SW 1271 (cell line): ENCODE results near the gene ABCA7.
A peak's percentile ranks its signal among the peaks of the same experiment; 100 is the strongest.

Source experiments
- DNase-seq, 2 experiments: peaks; one replicate each; lab custom pipeline; 2025; lab: John Stamatoyannopoulos, UW

Gene ABCA7, protein sequence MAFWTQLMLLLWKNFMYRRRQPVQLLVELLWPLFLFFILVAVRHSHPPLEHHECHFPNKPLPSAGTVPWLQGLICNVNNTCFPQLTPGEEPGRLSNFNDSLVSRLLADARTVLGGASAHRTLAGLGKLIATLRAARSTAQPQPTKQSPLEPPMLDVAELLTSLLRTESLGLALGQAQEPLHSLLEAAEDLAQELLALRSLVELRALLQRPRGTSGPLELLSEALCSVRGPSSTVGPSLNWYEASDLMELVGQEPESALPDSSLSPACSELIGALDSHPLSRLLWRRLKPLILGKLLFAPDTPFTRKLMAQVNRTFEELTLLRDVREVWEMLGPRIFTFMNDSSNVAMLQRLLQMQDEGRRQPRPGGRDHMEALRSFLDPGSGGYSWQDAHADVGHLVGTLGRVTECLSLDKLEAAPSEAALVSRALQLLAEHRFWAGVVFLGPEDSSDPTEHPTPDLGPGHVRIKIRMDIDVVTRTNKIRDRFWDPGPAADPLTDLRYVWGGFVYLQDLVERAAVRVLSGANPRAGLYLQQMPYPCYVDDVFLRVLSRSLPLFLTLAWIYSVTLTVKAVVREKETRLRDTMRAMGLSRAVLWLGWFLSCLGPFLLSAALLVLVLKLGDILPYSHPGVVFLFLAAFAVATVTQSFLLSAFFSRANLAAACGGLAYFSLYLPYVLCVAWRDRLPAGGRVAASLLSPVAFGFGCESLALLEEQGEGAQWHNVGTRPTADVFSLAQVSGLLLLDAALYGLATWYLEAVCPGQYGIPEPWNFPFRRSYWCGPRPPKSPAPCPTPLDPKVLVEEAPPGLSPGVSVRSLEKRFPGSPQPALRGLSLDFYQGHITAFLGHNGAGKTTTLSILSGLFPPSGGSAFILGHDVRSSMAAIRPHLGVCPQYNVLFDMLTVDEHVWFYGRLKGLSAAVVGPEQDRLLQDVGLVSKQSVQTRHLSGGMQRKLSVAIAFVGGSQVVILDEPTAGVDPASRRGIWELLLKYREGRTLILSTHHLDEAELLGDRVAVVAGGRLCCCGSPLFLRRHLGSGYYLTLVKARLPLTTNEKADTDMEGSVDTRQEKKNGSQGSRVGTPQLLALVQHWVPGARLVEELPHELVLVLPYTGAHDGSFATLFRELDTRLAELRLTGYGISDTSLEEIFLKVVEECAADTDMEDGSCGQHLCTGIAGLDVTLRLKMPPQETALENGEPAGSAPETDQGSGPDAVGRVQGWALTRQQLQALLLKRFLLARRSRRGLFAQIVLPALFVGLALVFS (N-terminal part only)

DNA sequence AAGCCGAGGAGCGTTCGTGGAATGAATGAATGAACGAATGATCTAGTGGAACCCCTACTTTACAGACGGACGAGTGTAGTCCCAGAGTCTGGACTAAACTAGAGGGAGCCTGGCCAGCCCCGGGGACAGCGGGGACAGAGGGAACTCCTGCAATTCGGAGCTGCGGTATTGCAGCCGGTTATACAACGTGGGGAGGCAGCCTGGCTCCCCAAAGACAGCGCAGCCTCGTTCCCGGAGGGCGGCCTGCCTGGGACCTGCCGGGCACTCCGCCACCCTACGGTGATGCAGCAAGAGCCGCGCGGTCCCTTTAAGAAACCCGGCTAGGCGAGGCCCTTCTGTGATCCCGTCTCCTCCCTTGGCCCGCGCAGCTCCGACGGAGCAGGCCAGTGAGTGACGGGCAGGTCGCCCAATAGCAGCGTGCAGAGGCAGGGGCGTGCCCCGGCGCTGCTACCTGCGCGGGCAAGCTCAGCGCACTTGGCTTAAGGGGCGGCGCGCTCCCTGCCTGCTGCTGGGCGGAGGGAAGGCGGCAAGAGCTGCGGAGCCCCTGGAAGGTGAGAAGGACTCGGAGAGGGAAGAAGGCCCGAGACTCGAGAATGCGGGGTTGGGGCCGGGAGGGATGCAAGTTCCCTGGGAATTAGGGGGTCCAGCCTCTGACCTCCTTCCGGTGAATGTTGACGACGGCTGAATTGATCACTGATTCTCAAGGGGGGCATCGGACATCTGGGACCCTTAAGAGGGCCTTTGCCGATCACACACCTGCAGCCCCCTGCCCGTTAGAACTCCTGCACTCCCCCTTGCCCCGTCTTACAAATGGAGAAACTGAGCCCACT, at the start of gene ABCA7:
TSS of gene ABCA7 (plus strand) at position 462 of the 830 bp plus-strand sequence. CDS start 1,255 bp downstream, outside the sequence.
- peak; percentile 89 to 95 for DNase-seq

DNA sequence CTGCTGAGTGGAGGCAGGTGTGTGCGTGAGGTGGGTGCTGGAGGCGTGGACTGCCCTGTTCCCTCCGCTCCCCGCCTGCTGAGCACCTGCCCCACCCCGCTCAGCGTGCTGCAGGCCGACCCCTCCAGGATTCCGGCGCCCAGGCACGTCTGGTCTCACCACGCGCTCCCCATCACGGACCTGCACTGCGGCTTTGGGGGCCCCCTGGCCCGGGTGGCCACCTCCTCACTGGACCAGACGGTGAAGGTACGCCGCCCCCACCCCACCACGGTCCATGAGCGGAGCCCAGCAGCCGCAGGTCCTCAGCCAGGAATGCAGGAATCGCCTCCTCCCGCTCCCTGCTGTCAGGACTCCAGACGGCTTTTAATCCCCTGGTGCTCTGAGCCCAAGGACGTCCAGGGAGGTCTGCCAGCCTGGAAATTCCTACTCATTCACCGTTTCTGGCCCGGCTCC, 49.8 kb upstream of the ABCA7 start:
- no peak for DNase-seq

DNA sequence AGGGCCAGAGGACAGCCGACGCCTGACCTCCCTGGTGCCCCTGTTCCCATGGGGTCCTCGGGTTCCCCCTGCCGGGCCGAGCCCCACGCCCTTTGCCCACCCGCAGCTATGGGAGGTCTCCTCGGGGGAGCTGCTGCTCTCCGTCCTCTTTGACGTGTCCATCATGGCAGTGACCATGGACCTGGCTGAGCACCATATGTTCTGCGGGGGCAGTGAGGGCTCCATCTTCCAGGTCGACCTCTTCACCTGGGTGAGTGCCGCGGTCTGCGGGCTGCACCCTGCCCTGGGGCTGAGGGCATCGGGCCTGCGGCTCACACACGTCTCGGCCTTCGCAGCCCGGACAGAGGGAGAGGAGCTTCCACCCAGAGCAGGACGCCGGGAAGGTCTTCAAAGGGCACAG, 49.2 kb upstream of the ABCA7 start:
- no peak for DNase-seq

DNA sequence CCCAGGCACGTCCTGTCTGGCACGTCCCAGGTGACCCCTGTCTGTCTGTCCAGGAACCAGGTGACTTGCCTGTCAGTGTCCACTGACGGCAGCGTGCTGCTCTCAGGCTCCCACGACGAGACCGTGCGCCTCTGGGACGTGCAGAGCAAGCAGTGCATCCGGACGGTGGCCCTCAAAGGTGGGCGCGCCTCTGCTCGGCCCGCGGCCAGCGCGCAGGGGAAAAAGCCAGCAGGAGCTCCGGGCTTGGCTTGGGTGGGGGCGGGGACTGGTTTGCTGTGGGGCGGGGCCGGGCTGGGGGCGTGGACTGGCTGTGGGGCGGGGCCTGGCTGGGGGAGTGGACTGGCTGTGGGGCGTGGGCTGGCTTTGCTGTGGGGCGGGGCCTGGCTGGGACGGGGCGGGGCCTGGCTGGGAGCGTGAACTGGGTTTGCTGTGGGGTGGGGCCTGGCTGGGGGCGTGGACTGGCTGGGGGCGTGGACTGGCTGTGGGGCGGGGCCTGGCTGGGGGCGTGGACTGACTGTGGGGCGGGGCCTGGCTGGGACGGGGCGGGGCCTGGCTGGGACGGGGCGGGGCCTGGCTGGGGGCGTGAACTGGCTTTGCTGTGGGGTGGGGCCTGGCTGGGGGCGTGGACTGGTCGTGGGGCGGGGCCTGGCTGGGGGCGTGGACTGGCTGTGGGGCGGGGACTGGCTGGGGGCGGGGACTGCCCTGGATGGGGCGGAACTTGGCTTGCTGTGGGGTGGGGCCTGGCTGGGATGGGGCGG, 48.6 kb upstream of the ABCA7 start:
- DNase-seq = no peak

DNA sequence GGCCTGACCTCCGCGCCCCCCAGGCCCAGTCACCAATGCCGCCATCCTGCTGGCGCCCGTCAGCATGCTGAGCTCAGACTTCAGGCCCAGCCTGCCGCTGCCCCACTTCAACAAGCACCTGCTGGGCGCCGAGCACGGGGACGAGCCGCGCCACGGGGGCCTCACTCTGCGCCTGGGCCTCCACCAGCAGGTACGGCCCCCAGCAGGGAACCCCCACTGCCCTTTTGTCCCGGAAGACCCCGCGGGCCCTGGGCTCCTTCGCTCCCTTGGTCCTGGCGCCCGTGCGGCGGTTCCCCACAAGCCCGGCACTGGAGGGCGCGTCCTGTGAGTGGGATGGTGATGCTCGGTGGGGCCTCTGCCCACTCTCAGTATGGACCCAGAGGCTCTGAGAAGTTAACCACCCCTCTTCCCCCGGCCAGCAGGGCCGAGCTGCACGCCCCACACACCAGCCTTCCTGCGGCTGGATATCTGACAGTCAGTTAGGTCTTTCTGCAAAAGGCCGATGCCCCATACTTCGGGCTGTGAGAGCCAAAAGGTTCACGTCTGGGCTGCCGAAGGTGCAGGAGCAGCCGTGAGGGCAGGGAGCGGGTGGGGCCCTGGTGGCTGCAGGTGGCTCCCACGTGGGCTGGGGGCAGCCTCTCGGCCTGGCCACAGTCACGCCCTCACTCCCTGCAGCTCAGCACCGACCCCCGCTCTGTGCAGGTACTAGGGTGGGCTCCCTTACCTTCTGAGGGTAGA, 47.8 kb upstream of the ABCA7 start:
- DNase-seq = no peak

DNA sequence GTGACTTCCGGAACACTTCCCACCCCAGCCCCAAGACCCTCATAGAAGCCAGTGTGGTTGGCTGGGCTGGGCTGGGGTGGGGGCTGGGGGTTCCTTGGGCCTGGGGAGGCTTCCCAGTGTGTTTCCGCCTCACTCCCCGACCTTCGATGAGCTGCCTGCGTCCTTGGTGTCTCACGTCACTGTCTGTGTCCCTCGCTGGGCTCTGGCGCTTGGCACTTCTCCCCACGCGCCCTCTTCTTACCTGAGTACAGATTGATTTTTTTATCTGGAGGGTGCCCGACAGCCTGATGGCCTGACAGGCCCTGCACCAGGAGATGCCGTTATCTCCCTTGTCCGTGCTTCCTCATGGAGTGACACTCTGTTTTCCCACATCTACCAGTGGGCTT, 47.2 kb upstream of the ABCA7 start:
- no peak for DNase-seq

DNA sequence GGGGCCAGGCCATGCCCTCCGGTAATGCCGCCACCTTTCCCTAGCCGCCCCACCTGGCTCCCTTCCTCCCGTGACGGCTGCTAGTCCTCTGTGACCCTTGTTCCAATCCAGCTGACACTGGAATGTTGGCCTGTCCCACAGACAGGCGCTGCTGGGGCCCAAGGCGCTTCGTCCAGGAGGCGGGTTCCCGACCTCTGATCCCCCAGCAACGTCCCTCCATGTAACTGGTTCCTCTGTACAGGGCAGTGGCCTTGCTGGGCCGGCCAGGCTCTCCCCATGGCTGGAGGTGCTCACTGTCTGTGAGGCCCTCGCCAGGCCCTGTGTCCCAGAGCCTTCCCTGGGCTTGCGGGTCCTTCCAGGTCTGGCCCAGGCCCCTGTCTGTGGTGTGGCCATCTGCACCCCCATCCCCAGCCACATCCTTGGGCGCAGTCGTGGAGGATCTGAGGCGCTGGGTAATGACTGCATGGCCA, 46.5 kb upstream of the ABCA7 start:
- no peak for DNase-seq

DNA sequence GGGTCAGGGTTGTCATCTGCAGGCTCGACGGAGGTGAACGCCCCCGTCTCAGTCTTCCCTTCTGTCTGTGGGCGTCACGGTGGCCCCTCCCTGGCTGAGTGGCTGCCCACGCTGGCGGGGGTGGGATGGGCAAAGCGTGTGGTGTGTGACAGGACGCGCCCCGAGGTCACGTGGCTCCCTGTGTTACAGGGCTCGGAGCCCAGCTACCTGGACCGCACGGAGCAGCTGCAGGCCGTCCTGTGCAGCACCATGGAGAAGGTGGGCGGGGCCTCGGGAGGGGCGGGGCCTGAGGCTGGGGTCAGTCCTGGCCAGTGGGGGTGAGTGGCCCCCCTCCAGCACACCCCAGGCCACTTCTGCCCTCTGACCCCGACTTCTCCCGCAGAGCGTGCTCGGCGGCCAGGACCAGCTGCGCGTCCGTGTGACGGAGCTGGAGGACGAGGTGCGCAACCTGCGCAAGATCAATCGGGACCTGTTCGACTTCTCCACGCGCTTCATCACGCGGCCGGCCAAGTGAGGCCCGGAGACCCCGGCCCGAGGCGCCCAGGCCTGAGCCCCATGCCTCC, 46.0 kb upstream of the ABCA7 start:
- DNase-seq = no peak

DNA sequence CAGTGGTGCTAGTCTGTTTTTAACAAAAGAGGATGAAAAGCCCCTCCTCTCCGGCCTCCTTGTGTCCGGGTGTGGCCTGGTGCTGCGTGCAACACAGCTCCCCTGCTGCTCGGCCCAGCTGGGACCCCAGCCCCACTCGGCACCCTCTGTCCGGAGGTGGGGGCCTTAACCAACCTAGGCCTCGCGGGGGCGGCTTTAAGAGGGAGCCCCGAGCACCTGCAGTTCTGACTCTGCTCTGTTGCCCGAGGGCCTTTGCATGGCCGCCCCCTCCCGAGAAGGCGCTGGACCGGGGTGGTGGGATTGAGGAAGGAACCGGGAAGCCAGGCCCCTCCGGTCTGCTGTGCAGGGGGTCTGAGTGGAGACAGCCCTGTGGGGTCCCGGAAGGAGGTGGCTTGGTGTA, 45.4 kb upstream of the ABCA7 start:
- DNase-seq = no peak

DNA sequence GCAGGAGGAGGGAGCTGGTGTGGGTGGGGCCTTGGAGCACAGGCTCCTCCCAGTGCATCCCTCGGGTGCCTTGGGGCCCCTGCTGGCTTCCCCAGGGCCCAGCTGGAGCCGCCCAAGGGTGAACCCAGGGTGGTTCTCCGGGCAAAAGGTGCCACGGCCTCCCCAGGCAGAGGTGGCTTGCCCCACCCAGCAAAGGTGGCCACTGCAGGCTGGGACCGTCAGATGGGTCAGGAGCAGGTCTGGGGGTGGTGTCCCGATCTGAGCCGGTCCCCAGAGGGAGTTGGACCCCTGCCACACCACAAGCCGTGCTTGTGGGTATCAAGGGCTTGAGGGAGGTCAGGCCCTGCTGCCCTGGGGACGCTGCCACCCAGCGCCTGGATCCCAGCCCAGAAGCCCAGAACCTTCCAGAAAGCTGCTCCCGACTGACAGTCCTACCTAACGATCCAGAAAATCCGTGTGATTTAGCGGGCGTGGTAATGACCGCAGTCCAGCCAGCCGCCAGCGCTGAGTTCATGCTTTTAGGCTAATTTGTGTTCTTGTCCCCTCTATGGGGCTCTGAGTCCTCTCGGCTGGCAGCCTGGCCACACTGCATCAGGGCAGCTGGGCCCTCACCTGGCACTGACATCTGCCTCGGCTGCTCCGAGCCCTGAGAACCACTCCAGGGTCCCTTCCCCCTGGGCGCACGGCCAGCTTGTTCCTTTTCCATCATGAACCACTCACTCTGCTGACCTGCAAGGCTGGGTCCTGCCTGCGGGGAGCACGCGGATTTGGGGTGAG, 44.7 kb upstream of the ABCA7 start:
- no peak for DNase-seq

DNA sequence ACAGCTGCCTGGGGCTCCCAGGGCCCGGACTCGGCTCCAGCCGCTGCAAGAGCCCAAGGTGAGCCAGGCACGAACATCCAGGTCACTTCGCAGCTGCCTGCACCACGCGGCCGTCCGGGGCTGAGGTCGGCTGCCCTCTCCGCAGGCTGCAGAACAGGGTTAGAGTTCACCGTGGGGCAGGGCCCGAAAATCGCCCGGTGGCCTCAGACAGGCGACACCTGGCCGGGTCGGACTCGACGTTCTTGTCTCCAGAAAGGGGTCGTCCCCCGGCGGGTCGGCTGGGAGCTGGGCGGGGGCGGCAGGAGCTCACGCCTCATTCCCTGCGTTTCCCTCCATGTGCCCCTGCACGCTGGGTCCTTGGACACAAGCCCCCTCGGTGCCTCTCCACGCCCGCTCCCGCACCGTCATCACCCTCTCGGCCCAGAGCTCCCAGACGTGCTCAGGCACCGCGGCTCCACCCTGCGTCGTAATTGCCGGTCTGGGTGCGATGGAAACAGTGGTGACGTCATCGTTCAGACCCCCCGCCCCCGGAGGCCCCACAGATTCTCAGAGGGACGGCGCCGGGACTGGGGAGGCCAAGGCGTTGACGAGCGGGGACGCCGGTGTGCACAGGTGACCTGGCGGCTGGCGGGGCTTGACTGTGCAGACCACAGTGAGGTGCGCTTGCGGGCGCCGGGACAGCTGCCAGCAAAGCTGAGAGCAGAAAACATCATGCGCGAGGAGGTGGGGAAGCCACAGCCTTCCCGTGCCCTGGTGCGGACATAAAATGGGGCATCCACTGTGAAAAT, 43.7 kb upstream of the ABCA7 start:
- DNase-seq = no peak

DNA sequence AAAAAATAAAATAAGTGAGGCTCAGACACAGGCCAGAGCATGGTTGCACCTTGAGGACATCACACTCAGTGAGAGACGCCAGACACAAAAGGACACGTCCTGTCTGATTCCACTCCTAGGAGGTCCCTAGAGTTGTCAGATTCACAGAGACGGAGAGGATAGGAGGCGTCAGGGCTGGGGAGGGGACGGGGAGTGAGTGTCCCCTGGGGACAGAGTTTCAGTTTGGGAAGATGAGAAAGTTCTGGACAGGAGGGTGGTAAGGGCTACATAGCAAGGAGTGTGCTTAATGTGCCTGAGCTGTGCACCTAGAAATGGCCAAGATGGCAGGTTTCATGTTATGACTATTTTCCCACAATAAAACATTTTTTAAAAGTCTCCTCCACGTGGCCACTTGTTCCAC, 41.8 kb upstream of the ABCA7 start:
- no peak for DNase-seq

DNA sequence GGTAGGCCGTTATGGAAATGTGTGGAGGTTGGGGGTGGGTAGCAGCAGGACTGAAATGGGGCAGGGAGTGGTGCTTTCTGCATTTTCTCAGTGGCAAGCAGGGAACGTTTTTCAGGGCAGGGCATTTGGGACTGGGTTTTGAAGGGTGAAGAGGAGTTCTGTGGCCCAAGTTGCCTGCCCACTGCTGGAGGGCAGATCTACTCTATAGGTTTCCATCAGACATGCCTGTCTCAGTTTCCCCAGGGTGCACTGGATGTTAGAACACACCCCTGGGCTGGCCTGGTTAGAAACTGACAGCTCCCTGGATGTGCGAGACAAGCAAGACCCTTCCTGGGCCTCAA, 40.6 kb upstream of the ABCA7 start:
- no peak for DNase-seq

DNA sequence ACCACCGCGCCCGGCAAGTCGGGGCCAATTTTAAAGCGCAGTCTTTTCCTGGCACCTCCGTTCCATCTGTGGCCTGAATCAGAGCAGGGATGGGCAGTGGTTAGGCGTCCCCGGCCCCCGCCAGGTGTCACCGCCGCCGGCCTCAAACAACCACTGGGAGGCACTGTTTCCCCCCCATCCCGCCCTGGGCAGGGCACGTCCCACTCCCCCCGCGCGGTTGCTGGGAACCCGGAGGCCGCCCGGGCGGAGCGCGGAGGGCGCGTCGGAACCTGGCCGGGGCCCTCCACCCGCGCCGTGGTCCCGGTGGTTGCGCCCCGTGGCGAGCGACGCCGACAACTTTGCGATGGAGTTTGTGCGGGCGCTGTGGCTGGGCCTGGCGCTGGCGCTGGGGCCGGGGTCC, 39.8 kb upstream of the ABCA7 start, which contains the start of gene GRIN3B:
TSS of gene GRIN3B (plus strand) at position 325 of the 400 bp plus-strand sequence. CDS start at position 344, 19 bp downstream.
- peak in 1 of 2 experiments; percentile 42 for DNase-seq

DNA sequence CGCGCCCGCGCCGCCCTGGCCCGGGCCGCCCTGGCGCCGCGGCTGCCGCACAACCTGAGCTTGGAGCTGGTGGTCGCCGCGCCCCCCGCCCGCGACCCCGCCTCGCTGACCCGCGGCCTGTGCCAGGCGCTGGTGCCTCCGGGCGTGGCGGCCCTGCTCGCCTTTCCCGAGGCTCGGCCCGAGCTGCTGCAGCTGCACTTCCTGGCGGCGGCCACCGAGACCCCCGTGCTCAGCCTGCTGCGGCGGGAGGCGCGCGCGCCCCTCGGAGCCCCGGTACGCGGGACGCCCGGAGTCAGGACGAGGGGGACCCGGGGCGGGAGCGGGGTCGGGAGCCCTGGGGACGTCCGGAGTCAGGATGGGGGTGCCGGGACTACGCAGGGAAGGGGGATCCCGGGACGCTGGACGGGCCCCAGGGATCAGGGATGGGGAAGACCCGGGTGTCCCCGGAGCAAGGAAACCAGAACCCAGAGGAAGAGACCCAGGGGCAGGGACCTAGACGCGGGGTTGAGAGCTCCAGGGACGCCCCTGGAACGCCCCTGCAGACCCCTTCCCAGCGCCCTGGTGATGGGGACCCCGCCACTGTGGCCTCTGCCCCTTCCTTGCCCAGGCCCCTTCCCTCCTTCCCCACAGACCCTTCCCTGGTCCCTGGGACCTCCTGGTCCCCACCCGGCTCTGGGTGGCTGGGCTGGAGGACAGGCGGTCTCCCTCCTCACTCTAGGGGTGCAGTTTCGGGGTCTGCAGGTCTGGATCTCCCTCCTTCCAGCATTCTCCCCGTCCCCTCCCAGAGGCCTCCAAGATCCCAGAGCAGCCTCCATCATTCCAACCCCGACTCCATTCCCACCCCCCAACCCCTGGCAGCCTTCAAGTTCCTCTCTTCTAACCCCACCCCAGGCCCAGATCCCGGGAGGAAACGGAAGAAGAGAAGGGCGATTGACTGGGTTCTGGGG, 39.0 kb upstream of the ABCA7 start:
- no peak for DNase-seq

DNA sequence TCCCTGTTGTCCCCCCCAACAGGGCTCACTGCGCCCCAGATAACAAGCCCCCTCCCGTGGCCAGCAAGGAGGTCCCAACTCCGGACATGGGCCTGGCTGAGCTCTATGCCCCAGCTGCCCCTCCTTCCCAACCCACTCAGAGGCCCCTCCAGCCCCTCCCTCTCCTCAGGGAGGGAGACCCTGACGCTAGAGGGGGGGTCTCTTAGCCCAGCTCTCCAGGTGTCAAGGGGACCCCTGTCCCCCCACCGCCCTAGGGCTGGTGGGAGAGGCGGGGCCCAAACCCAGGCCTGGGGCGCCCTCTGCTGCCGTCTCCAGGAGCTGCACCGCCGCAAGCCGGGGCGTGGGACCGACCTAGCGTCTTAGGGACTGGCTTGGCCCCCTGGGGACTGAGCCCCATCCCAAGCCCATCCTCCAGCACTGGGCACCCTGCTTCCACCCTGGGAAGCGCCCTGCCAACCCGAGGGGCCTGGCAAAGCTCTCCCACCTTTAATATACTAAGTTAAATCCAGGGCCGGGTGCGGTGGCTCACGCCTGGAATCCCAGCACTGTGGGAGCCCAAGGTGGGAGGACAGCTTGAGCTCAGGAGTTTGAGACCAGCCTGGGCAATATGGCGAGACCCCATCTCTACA, 38.3 kb upstream of the ABCA7 start:
- DNase-seq = peak in 1 of 2 experiments; percentile 39
